ENCODE results near the gene TMEM240. TPM values are rescaled to one million over a fixed set of nuclear protein-coding genes. Genes with fewer than 3 reads are reported as not detected.

The TMEM240 gene
- total RNA-seq, 1 donor from 2014 or later, result 17.3 TPM

DNA sequence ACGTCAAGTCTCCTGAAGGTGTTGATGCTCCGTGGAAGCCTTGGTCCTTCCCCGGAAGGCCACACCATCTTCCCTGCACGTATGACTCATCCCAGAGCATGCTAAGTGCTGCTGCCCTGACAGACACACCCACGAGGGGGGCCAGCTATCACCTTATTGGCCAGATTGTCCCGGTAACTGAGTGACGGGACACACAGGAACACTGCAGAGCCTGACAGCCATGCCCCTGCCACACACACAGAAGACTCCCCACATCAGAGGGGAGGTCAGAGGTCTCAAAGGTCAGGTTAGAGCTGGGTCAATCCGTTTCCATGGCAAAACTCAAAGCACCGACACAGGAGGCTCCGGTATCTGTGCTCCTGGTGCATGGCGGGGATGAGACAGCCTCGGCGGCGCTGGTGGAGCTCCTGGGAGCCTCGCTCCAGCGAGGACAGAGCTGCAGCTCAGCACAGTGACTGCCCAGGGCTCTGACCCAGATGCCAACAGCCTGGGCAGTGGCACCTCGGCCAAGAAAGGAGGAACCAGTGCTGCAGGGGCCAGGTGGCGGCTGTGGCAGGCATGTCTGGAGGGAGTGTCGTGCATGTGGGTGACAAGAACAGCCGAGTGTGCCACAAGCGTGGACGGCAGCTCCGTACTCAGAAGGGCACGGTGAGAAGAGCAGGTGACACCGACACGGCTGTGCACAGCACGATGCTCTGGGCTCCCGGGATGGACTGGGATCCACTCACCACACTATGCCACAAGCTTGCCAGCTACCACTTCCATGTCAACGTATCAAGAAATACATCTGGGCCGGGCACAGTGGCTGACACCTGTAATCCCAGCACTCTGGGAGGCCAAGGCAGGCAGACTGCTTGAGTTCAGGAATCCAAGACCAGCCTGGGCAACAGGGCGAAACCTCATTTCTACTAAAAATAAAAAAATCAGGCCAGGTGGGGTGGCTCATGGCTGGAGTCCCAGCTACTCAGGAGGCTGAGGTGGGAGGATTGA is 14.8 kb upstream of the TMEM240 start:
- no peak for DNase-seq (ENCODE audit: low spot score in 2 of 2, unreplicated experiment in 2 of 2)
- TF ChIP-seq, protein P1, sequence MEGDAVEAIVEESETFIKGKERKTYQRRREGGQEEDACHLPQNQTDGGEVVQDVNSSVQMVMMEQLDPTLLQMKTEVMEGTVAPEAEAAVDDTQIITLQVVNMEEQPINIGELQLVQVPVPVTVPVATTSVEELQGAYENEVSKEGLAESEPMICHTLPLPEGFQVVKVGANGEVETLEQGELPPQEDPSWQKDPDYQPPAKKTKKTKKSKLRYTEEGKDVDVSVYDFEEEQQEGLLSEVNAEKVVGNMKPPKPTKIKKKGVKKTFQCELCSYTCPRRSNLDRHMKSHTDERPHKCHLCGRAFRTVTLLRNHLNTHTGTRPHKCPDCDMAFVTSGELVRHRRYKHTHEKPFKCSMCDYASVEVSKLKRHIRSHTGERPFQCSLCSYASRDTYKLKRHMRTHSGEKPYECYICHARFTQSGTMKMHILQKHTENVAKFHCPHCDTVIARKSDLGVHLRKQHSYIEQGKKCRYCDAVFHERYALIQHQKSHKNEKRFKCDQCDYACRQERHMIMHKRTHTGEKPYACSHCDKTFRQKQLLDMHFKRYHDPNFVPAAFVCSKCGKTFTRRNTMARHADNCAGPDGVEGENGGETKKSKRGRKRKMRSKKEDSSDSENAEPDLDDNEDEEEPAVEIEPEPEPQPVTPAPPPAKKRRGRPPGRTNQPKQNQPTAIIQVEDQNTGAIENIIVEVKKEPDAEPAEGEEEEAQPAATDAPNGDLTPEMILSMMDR (IDR thresholded peaks at IDR 0.05; ENCODE audit: unreplicated experiment), result no peak

DNA sequence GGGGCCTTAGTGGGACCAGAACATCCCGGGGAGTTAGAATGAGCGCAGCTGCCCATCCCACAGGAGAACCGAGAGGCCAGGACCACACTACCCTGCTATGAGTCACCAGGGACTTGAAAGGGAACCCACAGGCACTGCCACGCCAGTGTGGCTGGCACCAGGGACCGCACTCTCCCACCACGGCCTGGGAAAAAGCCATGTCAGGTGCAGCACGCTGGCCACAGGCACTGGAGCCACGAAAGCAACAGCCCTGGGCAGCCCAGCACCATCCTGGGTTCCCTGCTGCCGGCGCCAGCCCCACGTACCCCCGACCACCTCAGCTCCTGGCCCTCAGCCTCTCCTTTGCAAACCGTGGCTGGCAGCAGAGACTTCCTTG is 14.1 kb upstream of the TMEM240 start:
- DNase-seq (ENCODE audit: low spot score in 2 of 2, unreplicated experiment in 2 of 2), result no peak
- Mint-ChIP-seq H3K27ac (no peak overlapping the region), H3K4me1 (no peaks in the 10 kb centered on the region), H3K27me3 (ENCODE audit: low read depth) (no peaks in the 10 kb centered on the region), H3K9me3 (no peaks in the 10 kb centered on the region), H3K36me3 (no peaks in the 10 kb centered on the region), H3K4me3 (no peak overlapping the region)
- TF ChIP-seq, protein P1 (IDR thresholded peaks at IDR 0.05; ENCODE audit: unreplicated experiment), result no peak

More for the DNA sequence above, 14.8 kb upstream of the TMEM240 start:
- no peaks in the 10 kb centered on the region for H3K4me1 Mint-ChIP-seq
- no peaks in the 10 kb centered on the region for H3K9me3 Mint-ChIP-seq
- H3K4me3 Mint-ChIP-seq, result no peak overlapping the region
- H3K27ac Mint-ChIP-seq, result no peak overlapping the region
- H3K36me3 Mint-ChIP-seq, result no peaks in the 10 kb centered on the region
- H3K27me3 Mint-ChIP-seq (ENCODE audit: low read depth), result no peaks in the 10 kb centered on the region

DNA sequence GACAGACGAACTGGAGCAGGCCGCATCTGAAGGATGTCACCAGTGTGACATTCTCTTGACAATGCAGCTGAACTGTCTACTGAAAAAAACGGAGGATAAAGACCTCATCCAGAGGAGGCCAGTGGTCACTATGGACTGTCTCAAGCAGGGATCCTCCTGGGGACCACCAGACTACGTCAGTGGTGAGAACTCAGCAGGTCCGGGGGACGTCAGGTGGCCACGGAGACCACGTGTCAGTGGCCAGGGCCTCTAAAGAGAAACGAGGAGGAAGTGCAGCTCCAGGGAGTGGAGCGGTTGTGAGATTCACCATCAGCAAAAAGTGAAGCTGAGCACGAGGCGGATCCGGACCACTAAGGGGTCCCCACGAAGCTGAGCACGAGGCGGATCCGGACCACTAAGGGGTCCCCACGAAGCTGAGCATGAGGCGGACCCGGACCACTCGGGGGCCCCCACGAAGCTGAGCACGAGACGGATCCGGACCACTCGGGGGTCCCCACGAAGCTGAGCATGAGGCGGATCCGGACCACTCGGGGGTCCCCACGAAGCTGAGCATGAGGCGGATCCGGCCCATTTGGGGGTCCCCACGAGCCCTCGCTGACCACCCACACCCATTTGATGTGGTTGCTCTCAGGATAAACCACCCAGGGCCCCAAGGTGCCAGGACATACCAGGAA is 13.5 kb upstream of the TMEM240 start:
- TF ChIP-seq, protein P1 (IDR thresholded peaks at IDR 0.05; ENCODE audit: unreplicated experiment), result no peak
- no peaks in the 10 kb centered on the region for H3K9me3 Mint-ChIP-seq
- peak overlapping the region; percentile 25 for H3K27ac Mint-ChIP-seq
- no peak for DNase-seq (ENCODE audit: low spot score in 2 of 2, unreplicated experiment in 2 of 2)
- H3K4me3 Mint-ChIP-seq, result no peak overlapping the region
- H3K36me3 Mint-ChIP-seq, result no peaks in the 10 kb centered on the region
- H3K27me3 Mint-ChIP-seq (ENCODE audit: low read depth), result no peaks in the 10 kb centered on the region
- H3K4me1 Mint-ChIP-seq, result no peaks in the 10 kb centered on the region

DNA sequence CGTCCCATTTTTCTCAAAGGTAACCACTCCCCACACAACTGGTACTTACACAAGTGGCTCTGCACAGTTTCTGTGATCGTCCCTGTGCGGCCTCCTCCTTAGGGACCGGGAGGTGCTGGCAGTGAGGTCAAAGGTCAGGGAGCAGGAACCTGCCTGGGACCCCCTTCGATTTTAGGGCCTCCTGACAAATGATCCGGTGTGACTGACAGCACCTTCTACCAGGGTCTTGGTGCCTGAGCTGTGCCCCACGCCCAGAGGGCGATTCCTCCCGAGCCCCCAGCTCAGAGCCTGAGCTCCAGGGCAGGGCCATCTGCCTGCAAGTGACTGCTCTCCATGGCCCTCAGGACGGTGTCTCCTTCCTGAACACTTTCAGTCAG is 11.8 kb upstream of the TMEM240 start:
- H3K27me3 Mint-ChIP-seq (ENCODE audit: low read depth), result no peaks in the 10 kb centered on the region
- H3K36me3 Mint-ChIP-seq, result no peaks in the 10 kb centered on the region
- no peaks in the 10 kb centered on the region for H3K4me1 Mint-ChIP-seq
- no peak for DNase-seq (ENCODE audit: low spot score in 2 of 2, unreplicated experiment in 2 of 2)
- TF ChIP-seq, protein P1 (IDR thresholded peaks at IDR 0.05; ENCODE audit: unreplicated experiment), result no peak
- H3K9me3 Mint-ChIP-seq, result no peaks in the 10 kb centered on the region
- no peak overlapping the region for H3K27ac Mint-ChIP-seq
- no peak overlapping the region for H3K4me3 Mint-ChIP-seq

GRCh38 chr1:1551524-1552262 is 11.3 kb upstream of the TMEM240 start:
- TF ChIP-seq, protein P1 (IDR thresholded peaks at IDR 0.05; ENCODE audit: unreplicated experiment), result no peak
- Mint-ChIP-seq H3K9me3 (no peaks in the 10 kb centered on the region), H3K36me3 (no peaks in the 10 kb centered on the region), H3K4me1 (no peaks in the 10 kb centered on the region), H3K27ac (no peak overlapping the region), H3K4me3 (no peak overlapping the region), H3K27me3 (ENCODE audit: low read depth) (no peaks in the 10 kb centered on the region)
- DNase-seq (ENCODE audit: low spot score in 2 of 2, unreplicated experiment in 2 of 2), result no peak
